A549 (cell line): ENCODE data around the gene CERS5. TPM values are rescaled to one million over a fixed set of nuclear protein-coding genes. Genes with fewer than 3 reads are reported as not detected.

Source experiments
- ATAC-seq, 2 experiments: fragments of 200-7000 bp in 1 of 2; fragments of >200 bp in 1 of 2; cut with Nextera tagmentation in 1 of 2; cut with Tn5 transposase in 1 of 2; 3 replicates each; pipeline versions ENCODE4 v1.8.0 to v1.9.1; 2018 to 2020; ENCODE audit warnings: mild to moderate bottlenecking in 1 of 2, moderate library complexity in 1 of 2
- CTCF ChIA-PET: fragments of 300-600 bp; sonication (Branson Sonifier 250); formaldehyde crosslinking; extraction: SDS; loops from one replicate; lab custom pipeline; 2021; ENCODE audit warnings: antibody characterized with exemption, inconsistent platforms; lab: Yijun Ruan, JAX
- POLR2A ChIA-PET: fragments of 350-600 bp; formaldehyde crosslinking; extraction: SDS; loops from one replicate; lab custom pipeline; 2021; ENCODE audit warnings: antibody characterized with exemption, inconsistent platforms; lab: Yijun Ruan, JAX
- DNase-seq, 2 experiments: peaks; one replicate each; pipeline versions ENCODE4 v3.0.0 to v3.0.0-alpha.2; 2011 to 2016; ENCODE audit warnings: low read depth in 1 of 2, low spot score in 1 of 2
- FAIRE-seq: peaks from 2 replicates; lab custom pipeline; 2011; peaks lifted over from hg19 to GRCh38; lab: Jason Lieb, UNC
- H3K27ac ChIP-seq, 2 experiments: fragments of >200 bp; sonication (Bioruptor Twin); formaldehyde crosslinking; 3 replicates each; pipeline ENCODE4 v1.5.1; 2016 to 2017
- H3K4me1 ChIP-seq: fragments of >200 bp; sonication (Bioruptor Twin); formaldehyde crosslinking; 3 replicates; pipeline ENCODE4 v1.6.1; 2016
- H3K4me2 ChIP-seq: fragments of >200 bp; sonication (Bioruptor Twin); formaldehyde crosslinking; 3 replicates; pipeline ENCODE4 v1.6.1; 2016
- H3K4me3 ChIP-seq: fragments of >200 bp; sonication (Bioruptor Twin); formaldehyde crosslinking; 3 replicates; pipeline ENCODE4 v1.5.1; 2016
- H3K9me3 ChIP-seq: fragments of >200 bp; sonication (Bioruptor Twin); formaldehyde crosslinking; 3 replicates; pipeline ENCODE4 v1.6.1; 2016
- ATOH8 ChIP-seq: fragments of 250-450 bp; sonication (Bioruptor Pico); IDR thresholded peaks from 2 replicates; pipeline ENCODE4 v1.5.0; 2020; ENCODE audit warnings: low read depth, mild to moderate bottlenecking, moderate library complexity
- CBX2 ChIP-seq: fragments of 200-600 bp; sonication (generic); IDR thresholded peaks from 2 replicates; pipeline ENCODE4 v1.6.1; 2016; ENCODE audit warnings: low read depth, mild to moderate bottlenecking, borderline replicate concordance
- CEBPB ChIP-seq, 2 experiments: fragments of >200 bp in 1 of 2; sonication (Bioruptor Twin) in 1 of 2; formaldehyde crosslinking in 1 of 2; IDR thresholded peaks; 2 replicates each; pipeline ENCODE4 v1.6.1; 2012 to 2016
- CHD2 ChIP-seq: fragments of 150-350 bp; IDR thresholded peaks from 2 replicates; pipeline ENCODE4 v1.6.1; 2014; ENCODE audit warnings: low read length; ENCODE audit not compliant: partially characterized antibody
- EHMT2 ChIP-seq: fragments of 200-600 bp; sonication (generic); IDR thresholded peaks from 2 replicates; pipeline ENCODE4 v1.6.1; 2016; ENCODE audit warnings: antibody characterized with exemption, low read depth, mild to moderate bottlenecking, moderate library complexity
- EP300 ChIP-seq, 2 experiments: fragments of >200 bp; sonication (Bioruptor Twin); formaldehyde crosslinking; IDR thresholded peaks; 2 replicates in 1 of 2; 3 replicates in 1 of 2; pipeline ENCODE4 v1.6.1; 2016 to 2017
- FOSL2 ChIP-seq, 2 experiments: fragments of 450-650 bp in 1 of 2; fragments of >200 bp in 1 of 2; sonication (Bioruptor Twin) in 1 of 2; formaldehyde crosslinking; IDR thresholded peaks; 2 replicates each; pipeline versions ENCODE4 v1.5.0 to v1.6.1; 2016 to 2020; ENCODE audit warnings: mild to moderate bottlenecking in 1 of 2, moderate library complexity in 1 of 2
- HDAC2 ChIP-seq: fragments of 200-600 bp; sonication (generic); IDR thresholded peaks from 2 replicates; pipeline ENCODE4 v1.6.1; 2016
- HOXB13 ChIP-seq: fragments of 250-450 bp; sonication (Bioruptor Pico); IDR thresholded peaks from 2 replicates; pipeline ENCODE4 v1.5.0; 2020; ENCODE audit warnings: low read depth, mild to moderate bottlenecking, moderate library complexity
- HOXB5 ChIP-seq: fragments of 250-450 bp; sonication (Bioruptor Pico); IDR thresholded peaks from 2 replicates; pipeline ENCODE4 v1.5.0; 2020; ENCODE audit warnings: mild to moderate bottlenecking, moderate library complexity
- MAFK ChIP-seq: fragments of 450-650 bp; IDR thresholded peaks from 2 replicates; pipeline ENCODE4 v1.6.1; 2014; ENCODE audit not compliant: partially characterized antibody
- MAZ ChIP-seq: fragments of 150-350 bp; IDR thresholded peaks from 2 replicates; pipeline ENCODE4 v1.6.1; 2014; ENCODE audit warnings: antibody characterized with exemption, low read depth, low read length, borderline replicate concordance
- NR3C1 ChIP-seq: fragments of >200 bp; sonication (Bioruptor Twin); formaldehyde crosslinking; IDR thresholded peaks from 3 replicates; pipeline ENCODE4 v1.6.1; 2017
- PBX3 ChIP-seq: IDR thresholded peaks from 2 replicates; pipeline ENCODE4 v1.6.1; 2012
- REST ChIP-seq: fragments of 200-600 bp; sonication (generic); IDR thresholded peaks from 2 replicates; pipeline ENCODE4 v1.6.1; 2016; ENCODE audit warnings: antibody characterized with exemption, mild to moderate bottlenecking, moderate library complexity
- RFX5 ChIP-seq: fragments of 450-650 bp; IDR thresholded peaks from 2 replicates; pipeline ENCODE4 v1.7.1; 2014; ENCODE audit warnings: antibody characterized with exemption, mild to moderate bottlenecking, moderate library complexity
- RNF2 ChIP-seq: fragments of 200-600 bp; sonication (generic); IDR thresholded peaks from 2 replicates; pipeline ENCODE4 v1.6.1; 2016; ENCODE audit warnings: low read depth, mild to moderate bottlenecking, antibody characterized with exemption, moderate library complexity, borderline replicate concordance
- TP53 ChIP-seq: fragments of 250-450 bp; sonication (Bioruptor Pico); IDR thresholded peaks from 2 replicates; pipeline ENCODE4 v1.5.0; 2021; ENCODE audit warnings: mild to moderate bottlenecking, moderate library complexity
- ZNF302 ChIP-seq: fragments of 250-450 bp; sonication (Bioruptor Pico); IDR thresholded peaks from 2 replicates; pipeline ENCODE4 v1.9.0; 2021; ENCODE audit warnings: inconsistent platforms, mild to moderate bottlenecking, moderate library complexity
- WGBS: methylation state at CpG from one replicate; pipeline ENCODE4 v1.1.6; 2017; ENCODE audit errors: missing lambda C conversion rate; 5-methylcytosine and 5-hydroxymethylcytosine counted together
- polyA plus RNA-seq, 4 experiments: library from polyadenylated mRNA; depleted of rRNA in 3 of 4; stranded (reverse); fragments of >200 nt; fragmentation: RNase III in 1 of 4; extraction: RNeasy Plus Mini Kit Qiagen cat#74134 plus additional on column Dnase treatment in 1 of 4; gene quantifications; 2 replicates in 3 of 4; 3 replicates in 1 of 4; pipeline ENCODE4 v1.2.3, GENCODE V29; 2011 to 2017
- TF ChIP-seq, protein P1 (sequence below): fragments of 150-350 bp; IDR thresholded peaks from 2 replicates; pipeline ENCODE4 v1.6.1; 2014; ENCODE audit warnings: low read depth, mild to moderate bottlenecking, low read length
- TF ChIP-seq, protein P2 (sequence below): IDR thresholded peaks from 2 replicates; pipeline ENCODE4 v1.6.1; 2012

Gene CERS5
- polyA plus RNA-seq, 2 of the 4 experiments (the other 2 are of a cell fraction), result 16.7 to 56.3 TPM

GRCh38 chr12:50087995-50088394 lies 79.2 kb downstream of the CERS5 start:
- WGBS, result 48% methylated on average over 3 of the region's 3 CpGs
- Histone ChIP-seq H3K27ac (no peak overlapping the region), H3K9me3 (no peaks in the 10 kb centered on the region), H3K4me3 (no peak overlapping the region), H3K4me2 (no peak overlapping the region), H3K4me1 (peaks cover 20% of the 10 kb centered on the region)
- DNase-seq (no peak), ATAC-seq (no peak), FAIRE-seq (no peak)
- POLR2A ChIA-PET, result interaction anchor here (0.6 to 2.1 kb wide), 3 partner anchors 23 to 79 kb away, joined by 3 to 7 read pairs (median 4); partner anchors contain the start of genes CERS5 and COX14
- TF ChIP-seq HOXB5 (CRISPR knock-in tag), result no peak
- TF ChIP-seq PBX3, result no peak
- no peak for TF ChIP-seq CEBPB (IDR thresholded peaks at IDR 0.05)
- no peak for TF ChIP-seq EP300 (IDR thresholded peaks at IDR 0.05)
- TF ChIP-seq, protein P1, sequence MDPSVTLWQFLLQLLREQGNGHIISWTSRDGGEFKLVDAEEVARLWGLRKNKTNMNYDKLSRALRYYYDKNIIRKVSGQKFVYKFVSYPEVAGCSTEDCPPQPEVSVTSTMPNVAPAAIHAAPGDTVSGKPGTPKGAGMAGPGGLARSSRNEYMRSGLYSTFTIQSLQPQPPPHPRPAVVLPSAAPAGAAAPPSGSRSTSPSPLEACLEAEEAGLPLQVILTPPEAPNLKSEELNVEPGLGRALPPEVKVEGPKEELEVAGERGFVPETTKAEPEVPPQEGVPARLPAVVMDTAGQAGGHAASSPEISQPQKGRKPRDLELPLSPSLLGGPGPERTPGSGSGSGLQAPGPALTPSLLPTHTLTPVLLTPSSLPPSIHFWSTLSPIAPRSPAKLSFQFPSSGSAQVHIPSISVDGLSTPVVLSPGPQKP, result no peak
- TF ChIP-seq, protein P2, sequence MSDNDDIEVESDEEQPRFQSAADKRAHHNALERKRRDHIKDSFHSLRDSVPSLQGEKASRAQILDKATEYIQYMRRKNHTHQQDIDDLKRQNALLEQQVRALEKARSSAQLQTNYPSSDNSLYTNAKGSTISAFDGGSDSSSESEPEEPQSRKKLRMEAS, result no peak
- no peak for TF ChIP-seq RNF2
- TF ChIP-seq REST, result no peak
- no peak for TF ChIP-seq RFX5
- TF ChIP-seq ZNF302 (CRISPR knock-in tag), result no peak
- TF ChIP-seq NR3C1, result no peak
- TF ChIP-seq CBX2, result no peak
- no peak for TF ChIP-seq ATOH8
- no peak for TF ChIP-seq FOSL2 (IDR thresholded peaks at IDR 0.05)
- no peak for TF ChIP-seq FOSL2 (CRISPR knock-in tag; IDR thresholded peaks at IDR 0.05)
- TF ChIP-seq CHD2, result no peak
- CTCF ChIA-PET, result interaction anchor here (0.6 to 33.6 kb wide), 16 partner anchors 10 to 340 kb away, joined by 3 to 708 read pairs (median 5); partner anchors contain the start of genes AQP5, AQP6, COX14 and GPD1

DNA sequence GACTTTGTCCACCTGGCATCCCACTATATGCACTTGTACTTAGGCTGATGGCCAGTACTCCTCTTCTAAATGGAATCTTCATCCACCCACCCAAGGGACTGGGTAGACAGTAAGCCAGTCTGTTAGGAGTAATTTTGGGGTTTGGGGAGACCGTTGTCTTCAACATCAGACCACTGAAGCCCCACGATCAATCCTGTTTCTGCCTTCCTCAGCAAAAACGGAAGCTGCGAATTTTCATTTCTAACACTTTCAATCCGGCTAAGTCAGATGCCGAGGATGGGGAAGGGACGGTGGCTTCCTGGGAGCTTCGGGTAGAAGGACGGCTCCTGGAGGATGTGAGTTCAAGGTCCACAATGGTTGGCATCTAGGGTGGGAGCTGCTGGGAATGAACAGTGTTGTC lies 80.0 kb downstream of the CERS5 start:
- no peak for DNase-seq
- no peak for ATAC-seq
- H3K4me2 ChIP-seq, result no peak overlapping the region
- TF ChIP-seq MAFK, result peak; percentile 76
- TF ChIP-seq EHMT2, result no peak
- no peak for TF ChIP-seq HDAC2
- no peak for TF ChIP-seq MAZ
- no peak for TF ChIP-seq HOXB13 (CRISPR knock-in tag)
- TF ChIP-seq TP53 (CRISPR knock-in tag), result no peak
- TF ChIP-seq, all 56 proteins: peak for 1
- ChIA-PET POLR2A (interaction anchor here (0.6 to 2.1 kb wide), 3 partner anchors 24 to 80 kb away, joined by 3 to 7 read pairs (median 4); partner anchors contain the start of genes CERS5 and COX14), CTCF (interaction anchor here (0.6 to 33.6 kb wide), 13 partner anchors 9 to 281 kb away, joined by 3 to 708 read pairs (median 7); partner anchors contain the start of genes AQP5, AQP6, COX14 and GPD1)
- Histone ChIP-seq H3K4me3 (no peak overlapping the region), H3K4me1 (peaks cover 29% of the 10 kb centered on the region), H3K27ac (no peak overlapping the region), H3K9me3 (no peaks in the 10 kb centered on the region)
- FAIRE-seq, result no peak
- WGBS, result 81% methylated on average over 9 of the region's 9 CpGs
